ENCODE results near the gene PUS7. TPM values are rescaled to one million over a fixed set of nuclear protein-coding genes. Genes with fewer than 3 reads are reported as not detected.

PUS7 gene
- polyA plus RNA-seq, 1 donor (not counting 4 experiments of a cell fraction or from before 2014, with no cell fraction given) = 25.2 TPM

GRCh38 chr7:105497016-105497415, 25.1 kb downstream of the PUS7 start:
- peaks cover 7% of the 10 kb centered on the region for H3K4me1 ChIP-seq (ENCODE audit: control insufficient read depth, extremely low read depth, insufficient read depth, low read length)

DNA sequence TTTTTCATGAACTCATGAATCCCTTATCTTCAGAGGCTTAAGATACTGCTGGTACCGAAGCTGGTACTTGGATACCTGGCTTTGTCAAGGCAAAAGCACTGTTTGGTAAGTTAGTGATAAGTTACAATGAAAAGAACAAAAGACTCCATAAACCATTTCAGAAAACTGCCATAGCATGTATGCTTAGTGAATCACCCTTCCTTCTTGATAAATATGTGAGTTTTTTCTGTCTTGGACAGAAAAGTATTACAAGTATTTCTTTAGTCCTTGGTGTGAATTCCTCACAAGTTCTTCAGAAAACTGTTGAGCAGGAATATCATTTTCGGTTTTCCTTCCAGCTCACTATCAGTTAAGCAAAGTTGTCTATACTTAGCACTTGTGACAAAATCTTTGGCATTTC, 25.6 kb downstream of the PUS7 start:
- DNase-seq (ENCODE audit: low read depth, low spot score) = no peak
- H3K4me2 ChIP-seq (ENCODE audit: control insufficient read depth, extremely low read depth, insufficient read depth, low read depth, low read length) = no peak overlapping the region
- no peak for TF ChIP-seq CTCF (optimal IDR thresholded peaks at IDR 0.05 in 1 of 3, IDR thresholded peaks at IDR 0.05 in 1 of 3, conservative IDR thresholded peaks at IDR 0.05 in 1 of 3; ENCODE audit: extremely low read depth in 1 of 3, insufficient read depth in 2 of 3, low read length in 3 of 3)
- no peak for TF ChIP-seq EZH2 (IDR thresholded peaks at IDR 0.05; ENCODE audit: low read length)

More at GRCh38 chr7:105497016-105497415, 25.1 kb downstream of the PUS7 start:
- H3K9ac ChIP-seq (ENCODE audit: control insufficient read depth, extremely low read depth, insufficient read depth, low read length) = no peak overlapping the region
- H3K4me2 ChIP-seq (ENCODE audit: control insufficient read depth, extremely low read depth, insufficient read depth, low read depth, low read length) = no peak overlapping the region
- FAIRE-seq = peak; percentile 5
- no peaks in the 10 kb centered on the region for H3K27me3 ChIP-seq (ENCODE audit: control insufficient read depth, extremely low read depth, insufficient read depth, low read length)
- no peaks in the 10 kb centered on the region for H3K79me2 ChIP-seq (ENCODE audit: control insufficient read depth, insufficient read depth, low read length)
- no peak overlapping the region for H3K27ac ChIP-seq (ENCODE audit: control insufficient read depth, insufficient read depth, low read length)
- H3K4me3 ChIP-seq (ENCODE audit: control insufficient read depth in 2 of 3, extremely low read depth in 1 of 3, insufficient read depth in 2 of 3, low read depth in 1 of 3, low read length in 3 of 3) = no peak overlapping the region
- no peak overlapping the region for H2AFZ ChIP-seq (ENCODE audit: control insufficient read depth, low read length)
- no peak for TF ChIP-seq CTCF (optimal IDR thresholded peaks at IDR 0.05 in 1 of 3, IDR thresholded peaks at IDR 0.05 in 1 of 3, conservative IDR thresholded peaks at IDR 0.05 in 1 of 3; ENCODE audit: extremely low read depth in 1 of 3, insufficient read depth in 2 of 3, low read length in 3 of 3)
- TF ChIP-seq EZH2 (IDR thresholded peaks at IDR 0.05; ENCODE audit: low read length) = no peak
- H3K36me3 ChIP-seq (ENCODE audit: control insufficient read depth in 2 of 2, extremely low read depth in 1 of 2, insufficient read depth in 2 of 2, low read length in 2 of 2) = peaks cover 8 to 12% of the 10 kb centered on the region in 2 experiments
- no peaks in the 10 kb centered on the region for H3K9me3 ChIP-seq (ENCODE audit: control insufficient read depth, low read depth, low read length)
- H4K20me1 ChIP-seq (ENCODE audit: control insufficient read depth, extremely low read depth, insufficient read depth, low read length) = no peaks in the 10 kb centered on the region
- no peak for DNase-seq (ENCODE audit: low read depth, low spot score)
- dilution Hi-C loops (cut with MboI; ENCODE audit: extremely low pct_ligation_motif_present, low sequenced_read_pairs) = no loop called here
- H3K9me1 ChIP-seq (ENCODE audit: control insufficient read depth, extremely low read depth, insufficient read depth, low read length) = no peaks in the 10 kb centered on the region

More for the DNA sequence above, 25.6 kb downstream of the PUS7 start:
- dilution Hi-C loops (cut with MboI; ENCODE audit: extremely low pct_ligation_motif_present, low sequenced_read_pairs) = no loop called here
- peaks cover 8 to 11% of the 10 kb centered on the region in 2 experiments for H3K36me3 ChIP-seq (ENCODE audit: control insufficient read depth in 2 of 2, extremely low read depth in 1 of 2, insufficient read depth in 2 of 2, low read length in 2 of 2)
- FAIRE-seq = no peak
- no peak overlapping the region for H2AFZ ChIP-seq (ENCODE audit: control insufficient read depth, low read length)
- H3K9ac ChIP-seq (ENCODE audit: control insufficient read depth, extremely low read depth, insufficient read depth, low read length) = no peak overlapping the region
- no peaks in the 10 kb centered on the region for H3K79me2 ChIP-seq (ENCODE audit: control insufficient read depth, insufficient read depth, low read length)
- H4K20me1 ChIP-seq (ENCODE audit: control insufficient read depth, extremely low read depth, insufficient read depth, low read length) = no peaks in the 10 kb centered on the region
- H3K9me1 ChIP-seq (ENCODE audit: control insufficient read depth, extremely low read depth, insufficient read depth, low read length) = no peaks in the 10 kb centered on the region
- no peak overlapping the region for H3K4me3 ChIP-seq (ENCODE audit: control insufficient read depth in 2 of 3, extremely low read depth in 1 of 3, insufficient read depth in 2 of 3, low read depth in 1 of 3, low read length in 3 of 3)
- no peaks in the 10 kb centered on the region for H3K9me3 ChIP-seq (ENCODE audit: control insufficient read depth, low read depth, low read length)
- no peak overlapping the region for H3K27ac ChIP-seq (ENCODE audit: control insufficient read depth, insufficient read depth, low read length)
- no peaks in the 10 kb centered on the region for H3K27me3 ChIP-seq (ENCODE audit: control insufficient read depth, extremely low read depth, insufficient read depth, low read length)
- peaks cover 7% of the 10 kb centered on the region for H3K4me1 ChIP-seq (ENCODE audit: control insufficient read depth, extremely low read depth, insufficient read depth, low read length)

Data from keratinocyte (primary cell).